ENCODE results near the gene FAM107B.

DNA sequence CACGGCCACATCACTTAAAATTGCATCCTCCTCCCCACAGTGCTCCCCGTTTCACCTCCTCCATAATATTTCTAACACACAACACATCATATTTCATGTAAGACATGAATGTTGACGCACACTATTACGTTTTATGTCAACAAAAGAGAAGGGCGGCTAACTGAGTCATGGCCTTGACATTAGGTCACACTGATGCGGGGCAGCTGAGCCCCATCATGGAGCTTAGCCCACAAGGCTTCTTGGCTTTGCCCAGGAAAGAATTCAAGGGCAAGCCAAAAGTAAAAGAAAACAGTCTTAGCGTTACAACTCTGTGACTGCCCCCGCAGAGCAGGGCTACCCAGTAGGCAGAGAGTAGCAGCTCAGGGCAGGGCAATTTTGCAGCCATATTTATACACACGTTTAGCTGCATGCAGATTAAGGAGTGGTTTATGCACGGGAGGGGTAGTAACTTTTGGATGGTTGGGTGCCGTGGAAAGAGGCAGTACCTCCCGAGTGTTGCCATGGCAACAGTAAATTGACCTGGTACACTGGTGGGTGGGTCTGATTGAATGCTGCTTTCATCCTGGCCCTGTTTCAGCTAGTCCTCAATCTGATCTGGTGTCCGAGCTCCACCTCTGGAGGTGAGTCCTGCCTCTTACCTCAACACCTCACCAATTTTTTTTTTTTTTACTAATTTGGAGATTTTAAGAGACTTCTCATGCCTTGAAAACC is 287.8 kb downstream of the FAM107B start:
- no peak for TF ChIP-seq ZFP30 (CRISPR knock-in tag; IDR thresholded peaks at IDR 0.05)
- no peak for TF ChIP-seq BACH2 (CRISPR knock-in tag; IDR thresholded peaks at IDR 0.05; ENCODE audit: borderline replicate concordance)
- TF ChIP-seq PATZ1 (CRISPR knock-in tag; IDR thresholded peaks at IDR 0.05; ENCODE audit: borderline replicate concordance) = no peak
- no peak for TF ChIP-seq OSR1 (CRISPR knock-in tag; IDR thresholded peaks at IDR 0.05)
- no peak for TF ChIP-seq RARB (CRISPR knock-in tag; IDR thresholded peaks at IDR 0.05)
- no peak for TF ChIP-seq ZC3H10 (CRISPR knock-in tag; IDR thresholded peaks at IDR 0.05)
- TF ChIP-seq, protein P1, sequence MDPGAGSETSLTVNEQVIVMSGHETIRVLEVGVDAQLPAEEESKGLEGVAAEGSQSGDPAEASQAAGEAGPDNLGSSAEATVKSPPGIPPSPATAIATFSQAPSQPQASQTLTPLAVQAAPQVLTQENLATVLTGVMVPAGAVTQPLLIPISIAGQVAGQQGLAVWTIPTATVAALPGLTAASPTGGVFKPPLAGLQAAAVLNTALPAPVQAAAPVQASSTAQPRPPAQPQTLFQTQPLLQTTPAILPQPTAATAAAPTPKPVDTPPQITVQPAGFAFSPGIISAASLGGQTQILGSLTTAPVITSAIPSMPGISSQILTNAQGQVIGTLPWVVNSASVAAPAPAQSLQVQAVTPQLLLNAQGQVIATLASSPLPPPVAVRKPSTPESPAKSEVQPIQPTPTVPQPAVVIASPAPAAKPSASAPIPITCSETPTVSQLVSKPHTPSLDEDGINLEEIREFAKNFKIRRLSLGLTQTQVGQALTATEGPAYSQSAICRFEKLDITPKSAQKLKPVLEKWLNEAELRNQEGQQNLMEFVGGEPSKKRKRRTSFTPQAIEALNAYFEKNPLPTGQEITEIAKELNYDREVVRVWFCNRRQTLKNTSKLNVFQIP (CRISPR knock-in tag; IDR thresholded peaks at IDR 0.05; ENCODE audit: borderline replicate concordance, low read depth) = no peak
- TF ChIP-seq ARNTL (CRISPR knock-in tag; IDR thresholded peaks at IDR 0.05; ENCODE audit: borderline replicate concordance, low read depth) = no peak
- no peak for TF ChIP-seq PPARA (CRISPR knock-in tag; IDR thresholded peaks at IDR 0.05; ENCODE audit: borderline replicate concordance)

Measured in SK-N-SH treated with all-trans-retinoic acid at 6 μM for 48 hours (cell line).